ENCODE data around the gene BEND6.

DNA sequence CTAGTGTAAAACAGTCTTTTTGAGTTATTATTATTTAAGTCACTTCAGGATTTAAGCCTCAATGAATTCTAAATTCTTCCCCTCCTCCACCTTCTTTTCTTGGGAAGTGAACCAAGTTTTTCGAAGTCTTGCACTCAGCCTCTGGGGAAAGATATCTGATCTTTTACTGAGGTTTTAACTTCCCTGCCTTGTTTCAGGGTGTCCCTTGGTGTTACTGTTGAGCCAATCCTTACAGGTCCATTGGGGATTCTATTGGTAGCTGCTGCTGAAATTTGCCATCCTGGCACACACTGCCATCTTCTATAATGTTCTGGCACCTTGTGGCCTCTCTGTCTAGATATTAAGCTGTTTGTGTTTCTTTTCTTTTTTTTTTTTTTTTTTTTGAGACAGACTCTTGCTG, 31.7 kb downstream of the BEND6 start:
- no peak for TF ChIP-seq CTCF (IDR thresholded peaks at IDR 0.05)
- no peak for TF ChIP-seq POLR2AphosphoS5 (IDR thresholded peaks at IDR 0.05; ENCODE audit: low read depth, low read length)
